ENCODE results near the gene PGF.

- TF ChIP-seq, protein P1, sequence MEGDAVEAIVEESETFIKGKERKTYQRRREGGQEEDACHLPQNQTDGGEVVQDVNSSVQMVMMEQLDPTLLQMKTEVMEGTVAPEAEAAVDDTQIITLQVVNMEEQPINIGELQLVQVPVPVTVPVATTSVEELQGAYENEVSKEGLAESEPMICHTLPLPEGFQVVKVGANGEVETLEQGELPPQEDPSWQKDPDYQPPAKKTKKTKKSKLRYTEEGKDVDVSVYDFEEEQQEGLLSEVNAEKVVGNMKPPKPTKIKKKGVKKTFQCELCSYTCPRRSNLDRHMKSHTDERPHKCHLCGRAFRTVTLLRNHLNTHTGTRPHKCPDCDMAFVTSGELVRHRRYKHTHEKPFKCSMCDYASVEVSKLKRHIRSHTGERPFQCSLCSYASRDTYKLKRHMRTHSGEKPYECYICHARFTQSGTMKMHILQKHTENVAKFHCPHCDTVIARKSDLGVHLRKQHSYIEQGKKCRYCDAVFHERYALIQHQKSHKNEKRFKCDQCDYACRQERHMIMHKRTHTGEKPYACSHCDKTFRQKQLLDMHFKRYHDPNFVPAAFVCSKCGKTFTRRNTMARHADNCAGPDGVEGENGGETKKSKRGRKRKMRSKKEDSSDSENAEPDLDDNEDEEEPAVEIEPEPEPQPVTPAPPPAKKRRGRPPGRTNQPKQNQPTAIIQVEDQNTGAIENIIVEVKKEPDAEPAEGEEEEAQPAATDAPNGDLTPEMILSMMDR (IDR thresholded peaks at IDR 0.05), result no peak
- TF ChIP-seq ZFX (IDR thresholded peaks at IDR 0.05; ENCODE audit: borderline replicate concordance), result no peak
Measured at GRCh38 chr14:74964787-74965485, 9.5 kb upstream of the PGF start.
